GM23338 (cell line): ENCODE data around the gene POFUT2. TPM values are rescaled to one million over a fixed set of nuclear protein-coding genes. Genes with fewer than 3 reads are reported as not detected.

Source experiments
- ATAC-seq: fragments of 200-7000 bp; cut with Tn5 transposase; 3 replicates; pipeline ENCODE4 v1.9.1; 2020
- DNase-seq: peaks from one replicate; pipeline ENCODE4 v3.0.0-alpha.2; 2015; ENCODE audit warnings: low spot score
- H2AFZ ChIP-seq: fragments of 200-600 bp; sonication (generic); 2 replicates; pipeline ENCODE4 v1.8.0; 2016; ENCODE audit warnings: antibody characterized with exemption, mild to moderate bottlenecking, moderate library complexity
- H3F3A ChIP-seq: fragments of 200-600 bp; sonication (generic); replicated peaks from 2 replicates; pipeline ENCODE4 v1.8.0; 2017; ENCODE audit warnings: antibody characterized with exemption, mixed run types, low read depth
- H3K27ac ChIP-seq: fragments of 200-600 bp; sonication (generic); 2 replicates; pipeline ENCODE4 v1.6.1; 2016; ENCODE audit warnings: low read depth
- H3K27me3 ChIP-seq: fragments of 200-600 bp; sonication (generic); 2 replicates; pipeline ENCODE4 v1.8.0; 2016; ENCODE audit warnings: mild to moderate bottlenecking, mixed run types, moderate library complexity; ENCODE audit not compliant: insufficient read depth
- H3K36me3 ChIP-seq: fragments of 200-600 bp; sonication (generic); 2 replicates; pipeline ENCODE4 v1.8.0; 2016; ENCODE audit warnings: mild to moderate bottlenecking; ENCODE audit not compliant: insufficient read depth
- H3K4me1 ChIP-seq: fragments of 200-600 bp; sonication (generic); 2 replicates; pipeline ENCODE4 v1.8.0; 2016; ENCODE audit warnings: mild to moderate bottlenecking, moderate library complexity; ENCODE audit not compliant: insufficient read depth
- H3K4me2 ChIP-seq: fragments of 200-600 bp; sonication (generic); 2 replicates; pipeline ENCODE4 v1.7.1; 2017; ENCODE audit warnings: mixed run types
- H3K4me3 ChIP-seq: fragments of 200-600 bp; sonication (generic); 2 replicates; pipeline ENCODE4 v1.6.1; 2016; ENCODE audit warnings: mixed run types
- H3K79me2 ChIP-seq: fragments of 200-600 bp; sonication (generic); replicated peaks from 2 replicates; pipeline ENCODE4 v1.8.0; 2017; ENCODE audit warnings: mild to moderate bottlenecking; ENCODE audit not compliant: insufficient read depth
- H3K9me2 ChIP-seq: fragments of 200-600 bp; sonication (generic); 2 replicates; pipeline ENCODE4 v1.8.0; 2017; ENCODE audit not compliant: insufficient read depth
- H4K20me1 ChIP-seq: fragments of 200-600 bp; sonication (generic); replicated peaks from 2 replicates; pipeline ENCODE4 v1.8.0; 2017; ENCODE audit warnings: mild to moderate bottlenecking; ENCODE audit not compliant: insufficient read depth
- H3K27ac Mint-ChIP-seq: 2 replicates; pipeline ENCODE4 v1.8.0; 2020; ENCODE audit warnings: inconsistent platforms, mild to moderate bottlenecking, moderate library complexity, mixed read lengths
- H3K27me3 Mint-ChIP-seq: 3 replicates; pipeline ENCODE4 v1.8.0; 2022; ENCODE audit warnings: low read depth, mild to moderate bottlenecking, moderate library complexity, mixed read lengths, inconsistent platforms; ENCODE audit not compliant: insufficient read depth, poor library complexity
- H3K36me3 Mint-ChIP-seq: 3 replicates; pipeline ENCODE4 v1.8.0; 2021; ENCODE audit warnings: low read depth, mild to moderate bottlenecking, inconsistent platforms, moderate library complexity, mixed read lengths
- H3K4me1 Mint-ChIP-seq: 3 replicates; pipeline ENCODE4 v1.8.0; 2020; ENCODE audit warnings: mild to moderate bottlenecking, inconsistent platforms, mixed read lengths
- H3K4me3 Mint-ChIP-seq: 3 replicates; pipeline ENCODE4 v1.8.0; 2021; ENCODE audit warnings: moderate library complexity, mild to moderate bottlenecking, inconsistent platforms, mixed read lengths
- H3K9me3 Mint-ChIP-seq: 3 replicates; pipeline ENCODE4 v1.8.0; 2020; ENCODE audit warnings: moderate library complexity, mild to moderate bottlenecking, inconsistent platforms, mixed read lengths
- CREB1 ChIP-seq: fragments of 250-450 bp; sonication (Bioruptor Pico); IDR thresholded peaks from 2 replicates; pipeline ENCODE4 v1.5.0; 2020; ENCODE audit warnings: low read depth, mild to moderate bottlenecking, moderate library complexity
- CTCF ChIP-seq, 2 experiments: fragments of 200-600 bp in 1 of 2; sonication (generic) in 1 of 2; conservative IDR thresholded peaks; 2 replicates each; pipeline versions ENCODE4 v1.5.1 to v1.6.1; 2016 to 2017; ENCODE audit warnings: antibody characterized with exemption in 2 of 2, low read depth in 2 of 2, mild to moderate bottlenecking in 2 of 2, moderate library complexity in 1 of 2
- ETS1 ChIP-seq: IDR thresholded peaks from 2 replicates; pipeline ENCODE4 v1.6.1; 2016; ENCODE audit warnings: antibody characterized with exemption
- EZH2 ChIP-seq: fragments of 200-600 bp; sonication (generic); IDR thresholded peaks from one replicate; pipeline ENCODE4 v1.8.0; 2017; ENCODE audit warnings: antibody characterized with exemption, mild to moderate bottlenecking, low read depth; ENCODE audit not compliant: unreplicated experiment
- EZH2phosphoT487 ChIP-seq: fragments of 200-600 bp; sonication (generic); IDR thresholded peaks from one replicate; pipeline ENCODE4 v1.8.1; 2018; ENCODE audit warnings: antibody characterized with exemption; ENCODE audit not compliant: unreplicated experiment
- NANOG ChIP-seq: IDR thresholded peaks from 2 replicates; pipeline ENCODE4 v1.6.1; 2016; ENCODE audit warnings: antibody characterized with exemption, borderline replicate concordance
- STAT1 ChIP-seq: IDR thresholded peaks from one replicate; pipeline ENCODE4 v1.6.1; 2016; ENCODE audit warnings: antibody characterized with exemption; ENCODE audit not compliant: unreplicated experiment
- ZNF114 ChIP-seq: fragments of 250-450 bp; sonication (Bioruptor Pico); IDR thresholded peaks from 2 replicates; pipeline ENCODE4 v1.5.0; 2020; ENCODE audit warnings: mild to moderate bottlenecking, moderate library complexity
- ZNF462 ChIP-seq: fragments of 250-450 bp; sonication (Bioruptor Pico); IDR thresholded peaks from 2 replicates; pipeline ENCODE4 v1.5.0; 2020; ENCODE audit warnings: mild to moderate bottlenecking, moderate library complexity
- polyA plus RNA-seq: library from polyadenylated mRNA; unstranded; fragments of >200 nt; fragmentation: Nextera tagmentation; extraction: Ambion mirVana; gene quantifications from 2 replicates; pipeline ENCODE4 v1.2.1, GENCODE V29; 2016
- total RNA-seq: library from RNA; depleted of rRNA; stranded (reverse); fragments of >200 nt; shearing (Covaris generic); gene quantifications from 2 replicates; pipeline ENCODE4 v1.2.3, GENCODE V29; 2014

POFUT2 gene
- total and polyA plus RNA-seq, 2 experiments from 2014 or later = 12.1 to 34.5 TPM

GRCh38 chr21:45319461-45320211 is 31.9 kb upstream of the POFUT2 start:
- Mint-ChIP-seq H3K9me3 (peaks cover 8% of the 10 kb centered on the region; the same call in 2 of the 3 replicates), H3K4me3 (no peak overlapping the region), H3K27me3 (peaks cover 7% of the 10 kb centered on the region), H3K36me3 (peaks cover 5% of the 10 kb centered on the region; the same call in 1 of the 3 replicates), H3K27ac (no peak overlapping the region), H3K4me1 (peaks cover 13% of the 10 kb centered on the region)
- Histone ChIP-seq H2AFZ (no peak overlapping the region), H3K36me3 (no peaks in the 10 kb centered on the region), H4K20me1 (no peaks in the 10 kb centered on the region; the same call in 1 of the 2 replicates), H3K27me3 (no peaks in the 10 kb centered on the region), H3K27ac (no peak overlapping the region), H3K4me2 (no peak overlapping the region), H3F3A (no peaks in the 10 kb centered on the region), H3K9me2 (no peaks in the 10 kb centered on the region), H3K4me1 (no peaks in the 10 kb centered on the region; the same call in 1 of the 2 replicates), H3K4me3 (no peak overlapping the region), H3K79me2 (no peaks in the 10 kb centered on the region)
- no peak for ATAC-seq
- no peak for TF ChIP-seq NANOG
- no peak for TF ChIP-seq ZNF114 (CRISPR knock-in tag)
- no peak for TF ChIP-seq EZH2
- TF ChIP-seq CTCF (conservative IDR thresholded peaks at IDR 0.05; ENCODE audit: low read depth in 2 of 2) = 0 out of 4 replicates have a peak, but pooled peaks of 1 of the 2 experiments have one; percentile 2
- no peak for TF ChIP-seq CREB1 (CRISPR knock-in tag)
- no peak for TF ChIP-seq ETS1
- DNase-seq = no peak

- Mint-ChIP-seq H3K4me3 (no peak overlapping the region), H3K27ac (no peak overlapping the region; the same call in 1 of the 2 replicates), H3K9me3 (0 out of 3 replicates have a peak, but pooled peaks cover under 1% of the 10 kb centered on the region), H3K4me1 (peaks cover 13% of the 10 kb centered on the region), H3K36me3 (no peaks in the 10 kb centered on the region), H3K27me3 (peaks cover 3% of the 10 kb centered on the region)
- Histone ChIP-seq H3K4me2 (no peak overlapping the region), H3K4me3 (no peak overlapping the region), H3K79me2 (no peaks in the 10 kb centered on the region), H4K20me1 (no peaks in the 10 kb centered on the region; the same call in 1 of the 2 replicates), H2AFZ (no peak overlapping the region), H3F3A (no peaks in the 10 kb centered on the region), H3K27ac (no peak overlapping the region), H3K27me3 (no peaks in the 10 kb centered on the region), H3K9me2 (no peaks in the 10 kb centered on the region), H3K36me3 (no peaks in the 10 kb centered on the region), H3K4me1 (no peaks in the 10 kb centered on the region; the same call in 1 of the 2 replicates)
- ATAC-seq = no peak
- DNase-seq = no peak
- TF ChIP-seq ZNF114 (CRISPR knock-in tag) (no peak), ZNF462 (CRISPR knock-in tag) (no peak), CREB1 (CRISPR knock-in tag) (no peak), EZH2phosphoT487 (no peak), EZH2 (no peak), STAT1 (no peak)
Observed at GRCh38 chr21:45318556-45319404, 31.1 kb upstream of the POFUT2 start.
